ENCODE results near the gene VEZF1. TPM values are rescaled to one million over a fixed set of nuclear protein-coding genes. Genes with fewer than 3 reads are reported as not detected.

The VEZF1 gene
- total and polyA plus RNA-seq, 4 donors: 18.0 to 78.9 (median 43.9) TPM

DNA sequence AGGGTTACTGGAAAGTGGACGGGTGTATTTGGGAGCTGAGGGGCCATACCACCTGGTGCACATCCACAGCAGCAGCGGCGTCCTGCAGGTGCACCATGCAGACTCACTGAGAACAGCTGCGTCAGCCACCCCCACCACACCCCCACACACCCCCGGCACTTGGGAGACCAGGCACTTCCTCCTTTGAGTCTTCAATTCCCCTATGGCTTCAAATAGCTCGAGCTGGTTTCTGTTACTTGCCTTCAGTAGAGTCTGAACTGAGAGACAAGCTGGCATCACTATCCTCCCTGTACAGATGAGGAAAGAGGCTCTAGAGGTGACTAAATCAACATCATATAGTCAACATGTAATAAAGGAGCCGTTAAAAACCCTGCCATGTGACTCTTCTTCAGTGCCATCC lies 48.3 kb downstream of the VEZF1 start:
- Histone ChIP-seq H3K27ac (ENCODE audit: low read depth in 1 of 2, low read length in 1 of 2) (peak overlapping the region in 1 of 2 donors; percentile 42), H3K36me3 (ENCODE audit: control insufficient read depth in 4 of 4, insufficient read depth in 4 of 4, low read length in 4 of 4) (no peaks in the 10 kb centered on the region), H3K27me3 (ENCODE audit: control insufficient read depth in 3 of 3, insufficient read depth in 3 of 3, low read length in 2 of 3) (no peaks in the 10 kb centered on the region), H3K9ac (ENCODE audit: insufficient read depth in 1 of 2, low read length in 2 of 2) (peak overlapping the region in 1 of 2 donors; percentile 32), H3K9me3 (ENCODE audit: control insufficient read depth in 4 of 4, insufficient read depth in 3 of 4, low read length in 3 of 4) (no peaks in the 10 kb centered on the region), H3K4me3 (no peak overlapping the region), H3K4me1 (ENCODE audit: control insufficient read depth in 5 of 5, insufficient read depth in 5 of 5, low read length in 5 of 5) (peaks cover 27 to 47% (median 33%) of the 10 kb centered on the region in 5 donors)
- ATAC-seq (ENCODE audit: insufficient read depth, low FRiP score): no peak
- DNase-seq: no peak
- TF ChIP-seq, protein P1, sequence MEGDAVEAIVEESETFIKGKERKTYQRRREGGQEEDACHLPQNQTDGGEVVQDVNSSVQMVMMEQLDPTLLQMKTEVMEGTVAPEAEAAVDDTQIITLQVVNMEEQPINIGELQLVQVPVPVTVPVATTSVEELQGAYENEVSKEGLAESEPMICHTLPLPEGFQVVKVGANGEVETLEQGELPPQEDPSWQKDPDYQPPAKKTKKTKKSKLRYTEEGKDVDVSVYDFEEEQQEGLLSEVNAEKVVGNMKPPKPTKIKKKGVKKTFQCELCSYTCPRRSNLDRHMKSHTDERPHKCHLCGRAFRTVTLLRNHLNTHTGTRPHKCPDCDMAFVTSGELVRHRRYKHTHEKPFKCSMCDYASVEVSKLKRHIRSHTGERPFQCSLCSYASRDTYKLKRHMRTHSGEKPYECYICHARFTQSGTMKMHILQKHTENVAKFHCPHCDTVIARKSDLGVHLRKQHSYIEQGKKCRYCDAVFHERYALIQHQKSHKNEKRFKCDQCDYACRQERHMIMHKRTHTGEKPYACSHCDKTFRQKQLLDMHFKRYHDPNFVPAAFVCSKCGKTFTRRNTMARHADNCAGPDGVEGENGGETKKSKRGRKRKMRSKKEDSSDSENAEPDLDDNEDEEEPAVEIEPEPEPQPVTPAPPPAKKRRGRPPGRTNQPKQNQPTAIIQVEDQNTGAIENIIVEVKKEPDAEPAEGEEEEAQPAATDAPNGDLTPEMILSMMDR (IDR thresholded peaks at IDR 0.05; ENCODE audit: control extremely low read depth, extremely low read depth): no peak
- WGBS, 2 donors: 17 to 50% methylated on average over 7 of the region's 7 CpGs

DNA sequence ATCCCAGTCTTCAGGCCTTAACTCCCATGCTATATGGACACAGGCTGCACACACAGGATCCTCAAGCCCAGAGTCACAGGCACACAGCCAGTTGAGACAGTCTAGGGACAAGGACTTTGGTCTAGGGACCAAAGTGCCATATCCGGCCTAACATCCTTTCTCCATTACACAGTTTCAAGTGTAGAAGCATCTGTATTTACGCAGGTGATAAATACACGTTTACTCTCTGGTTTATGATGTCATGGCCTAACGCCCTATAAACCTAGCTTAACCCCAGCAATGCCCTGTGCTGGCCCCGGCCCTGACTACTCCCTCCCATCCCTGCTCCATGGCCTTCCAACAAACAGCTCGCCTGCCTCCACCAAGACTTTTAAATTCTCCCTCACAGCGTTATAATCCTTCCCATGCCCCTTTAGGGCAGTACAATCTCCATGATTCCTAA lies 50.0 kb downstream of the VEZF1 start:
- no peaks in the 10 kb centered on the region for H3K27me3 ChIP-seq (ENCODE audit: control insufficient read depth in 3 of 3, insufficient read depth in 3 of 3, low read length in 2 of 3)
- TF ChIP-seq, protein P1 (IDR thresholded peaks at IDR 0.05; ENCODE audit: control extremely low read depth, extremely low read depth): no peak
- no peak overlapping the region for H3K4me3 ChIP-seq
- H3K9me3 ChIP-seq (ENCODE audit: control insufficient read depth in 4 of 4, insufficient read depth in 3 of 4, low read length in 3 of 4): no peaks in the 10 kb centered on the region
- no peak overlapping the region for H3K9ac ChIP-seq (ENCODE audit: insufficient read depth in 1 of 2, low read length in 2 of 2)
- no peak overlapping the region for H3K27ac ChIP-seq (ENCODE audit: low read depth in 1 of 2, low read length in 1 of 2)
- DNase-seq (no peak), ATAC-seq (ENCODE audit: insufficient read depth, low FRiP score) (no peak)
- WGBS, 2 donors: 74 to 78% methylated on average over 7 of the region's 7 CpGs
- H3K36me3 ChIP-seq (ENCODE audit: control insufficient read depth in 4 of 4, insufficient read depth in 4 of 4, low read length in 4 of 4): no peaks in the 10 kb centered on the region
- H3K4me1 ChIP-seq (ENCODE audit: control insufficient read depth in 5 of 5, insufficient read depth in 5 of 5, low read length in 5 of 5): peaks cover 18 to 48% (median 36%) of the 10 kb centered on the region in 5 donors

DNA sequence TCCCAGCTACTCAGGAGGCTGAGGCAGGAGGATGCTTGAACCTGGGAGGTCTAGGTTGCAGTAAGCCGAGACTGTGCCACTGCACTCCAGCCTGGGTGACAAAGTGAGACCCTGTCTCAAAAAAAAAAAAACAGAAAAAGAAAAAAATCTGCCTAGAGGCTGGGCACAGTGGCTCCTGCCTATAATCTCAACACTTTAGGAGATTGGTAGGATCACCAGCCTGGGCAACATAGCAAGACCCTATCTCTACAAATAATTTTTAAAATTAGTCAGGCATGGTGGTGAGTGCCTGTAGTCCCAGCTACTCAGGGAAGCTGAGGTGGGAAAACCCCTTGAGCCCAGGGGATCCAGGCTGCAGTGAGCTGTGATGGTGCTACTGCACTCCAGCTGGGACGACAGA lies 50.6 kb downstream of the VEZF1 start:
- TF ChIP-seq, protein P1 (IDR thresholded peaks at IDR 0.05; ENCODE audit: control extremely low read depth, extremely low read depth): no peak
- Histone ChIP-seq H3K9ac (ENCODE audit: insufficient read depth in 1 of 2, low read length in 2 of 2) (no peak overlapping the region), H3K36me3 (ENCODE audit: control insufficient read depth in 4 of 4, insufficient read depth in 4 of 4, low read length in 4 of 4) (no peaks in the 10 kb centered on the region), H3K4me1 (ENCODE audit: control insufficient read depth in 5 of 5, insufficient read depth in 5 of 5, low read length in 5 of 5) (peaks cover 18 to 50% (median 36%) of the 10 kb centered on the region in 5 donors), H3K27ac (ENCODE audit: low read depth in 1 of 2, low read length in 1 of 2) (peak overlapping the region in 1 of 2 donors; percentile 55), H3K9me3 (ENCODE audit: control insufficient read depth in 4 of 4, insufficient read depth in 3 of 4, low read length in 3 of 4) (no peaks in the 10 kb centered on the region), H3K4me3 (no peak overlapping the region), H3K27me3 (ENCODE audit: control insufficient read depth in 3 of 3, insufficient read depth in 3 of 3, low read length in 2 of 3) (no peaks in the 10 kb centered on the region)
- 99 to 100% methylated on average over 2 of the region's 2 CpGs for WGBS, 2 donors
- ATAC-seq (ENCODE audit: insufficient read depth, low FRiP score) (no peak), DNase-seq (no peak)
